ENCODE data around the gene ANHX. TPM values are rescaled to one million over a fixed set of nuclear protein-coding genes. Genes with fewer than 3 reads are reported as not detected.

The ANHX gene
- total RNA-seq, 2 donors from 2014 or later: not detected

- Histone ChIP-seq H3K27me3 (no peaks in the 10 kb centered on the region), H3K36me3 (no peaks in the 10 kb centered on the region), H3K4me3 (no peak overlapping the region), H3K9me3 (peaks cover 17 to 80% of the 10 kb centered on the region in 2 donors), H3K27ac (no peak overlapping the region), H3K4me1 (no peaks in the 10 kb centered on the region)
- no peak for TF ChIP-seq CTCF (IDR thresholded peaks at IDR 0.05)
- DNase-seq (ENCODE audit: low spot score): peak; percentile 5
Measured at GRCh38 chr12:133215724-133216123, 20.0 kb downstream of the ANHX start.

- no peaks in the 10 kb centered on the region for H3K4me1 ChIP-seq
- DNase-seq (ENCODE audit: low spot score): no peak
- H3K27me3 ChIP-seq: no peaks in the 10 kb centered on the region
- H3K36me3 ChIP-seq: peaks cover 29% of the 10 kb centered on the region
- peaks cover 85 to 100% of the 10 kb centered on the region in 2 donors for H3K9me3 ChIP-seq
- no peak overlapping the region for H3K27ac ChIP-seq
- TF ChIP-seq CTCF (IDR thresholded peaks at IDR 0.05): no peak
- no peak overlapping the region for H3K4me3 ChIP-seq
Measured at GRCh38 chr12:133206390-133206789, 29.3 kb downstream of the ANHX start.

- H3K4me3 ChIP-seq: no peak overlapping the region
- H3K4me1 ChIP-seq: no peaks in the 10 kb centered on the region
- no peaks in the 10 kb centered on the region for H3K27me3 ChIP-seq
- H3K27ac ChIP-seq: no peak overlapping the region
- no peak for TF ChIP-seq CTCF (IDR thresholded peaks at IDR 0.05)
- H3K9me3 ChIP-seq: peaks cover 78 to 98% of the 10 kb centered on the region in 2 donors
- no peak for DNase-seq (ENCODE audit: low spot score)
- peaks cover 41% of the 10 kb centered on the region for H3K36me3 ChIP-seq
Measured at GRCh38 chr12:133204264-133204603, 31.4 kb downstream of the ANHX start.

- no peaks in the 10 kb centered on the region for H3K4me1 ChIP-seq
- TF ChIP-seq CTCF (IDR thresholded peaks at IDR 0.05): no peak
- peaks cover 76 to 92% of the 10 kb centered on the region in 2 donors for H3K9me3 ChIP-seq
- H3K27ac ChIP-seq: no peak overlapping the region
- no peak for DNase-seq (ENCODE audit: low spot score)
- H3K27me3 ChIP-seq: no peaks in the 10 kb centered on the region
- H3K4me3 ChIP-seq: no peak overlapping the region
- H3K36me3 ChIP-seq: peaks cover 41% of the 10 kb centered on the region
Measured at GRCh38 chr12:133203344-133204263, 32.1 kb downstream of the ANHX start.

- TF ChIP-seq CTCF (IDR thresholded peaks at IDR 0.05): no peak
- H3K4me1 ChIP-seq: no peaks in the 10 kb centered on the region
- no peaks in the 10 kb centered on the region for H3K27me3 ChIP-seq
- peaks cover 41% of the 10 kb centered on the region for H3K36me3 ChIP-seq
- no peak overlapping the region for H3K4me3 ChIP-seq
- H3K27ac ChIP-seq: no peak overlapping the region
- DNase-seq (ENCODE audit: low spot score): no peak
- H3K9me3 ChIP-seq: peaks cover 68 to 83% of the 10 kb centered on the region in 2 donors
Measured at GRCh38 chr12:133202493-133203343, 33.0 kb downstream of the ANHX start.

Measured in right atrium auricular region (tissue), 2 donors.